Erythroblast (primary cell): ENCODE results near the gene OLA1.

Source experiments
- GATA1 ChIP-seq: IDR thresholded peaks from 2 replicates; pipeline ENCODE4 v1.6.1; 2011; ENCODE audit warnings: low read depth, mild to moderate bottlenecking, control low read depth, low read length, moderate library complexity
- POLR2A ChIP-seq: IDR thresholded peaks from 2 replicates; pipeline ENCODE4 v1.6.1; 2011; ENCODE audit warnings: mild to moderate bottlenecking, low read length

- no peak for TF ChIP-seq POLR2A
- no peak for TF ChIP-seq GATA1
Observed at GRCh38 chr2:174090476-174090875, 157.9 kb downstream of the OLA1 start.
